IPS-18c (cell line): ENCODE results near the gene DSCAML1.

ENCODE experiments used
- H3K4me3 ChIP-seq: 2 replicates; pipeline ENCODE4 v1.7.0; 2013; ENCODE audit warnings: low read depth, mild to moderate bottlenecking, low read length, moderate library complexity; ENCODE audit not compliant: insufficient read depth
- H3K9me3 ChIP-seq: one replicate; pipeline ENCODE4 v1.6.1; 2013; ENCODE audit warnings: mild to moderate bottlenecking, low read length, moderate library complexity; ENCODE audit not compliant: control insufficient read depth, insufficient read depth

Gene DSCAML1

GRCh38 chr11:117633976-117634755 is 162.8 kb downstream of the DSCAML1 start:
- no peaks in the 10 kb centered on the region for H3K9me3 ChIP-seq
- H3K4me3 ChIP-seq: no peak overlapping the region

DNA sequence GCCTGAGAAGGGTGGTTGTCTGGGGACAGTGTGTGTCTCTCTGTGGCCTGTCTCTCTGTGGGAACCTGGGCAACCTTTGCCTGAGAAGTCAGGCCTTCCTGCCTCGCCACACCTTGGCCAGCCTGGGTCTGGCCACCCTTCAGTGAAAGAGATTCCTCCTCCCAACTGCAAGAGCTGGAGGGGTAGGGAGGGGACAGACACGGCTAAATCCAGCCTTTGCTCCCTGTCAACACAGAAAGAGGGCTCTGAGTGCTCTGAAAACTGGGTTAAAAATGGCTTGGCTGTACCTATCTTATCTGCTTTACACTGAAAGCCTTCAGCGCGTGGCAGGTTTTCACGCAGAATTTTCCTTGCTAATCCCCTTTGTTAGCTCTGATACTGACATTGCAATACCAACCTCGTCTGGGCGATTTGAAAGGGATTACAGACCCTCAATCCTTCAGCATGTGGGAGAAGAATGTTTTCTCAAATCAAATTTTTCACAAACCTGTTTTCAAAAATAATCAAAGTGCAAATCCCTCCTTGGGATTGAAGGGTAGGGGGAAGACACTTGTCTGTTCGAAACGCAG is 163.7 kb downstream of the DSCAML1 start:
- no peak overlapping the region for H3K4me3 ChIP-seq
- H3K9me3 ChIP-seq: no peaks in the 10 kb centered on the region

- Histone ChIP-seq H3K4me3 (no peak overlapping the region), H3K9me3 (no peaks in the 10 kb centered on the region)
Observed at GRCh38 chr11:117632306-117632705, 164.7 kb downstream of the DSCAML1 start.

GRCh38 chr11:117631336-117632140 is 165.5 kb downstream of the DSCAML1 start:
- no peak overlapping the region for H3K4me3 ChIP-seq

DNA sequence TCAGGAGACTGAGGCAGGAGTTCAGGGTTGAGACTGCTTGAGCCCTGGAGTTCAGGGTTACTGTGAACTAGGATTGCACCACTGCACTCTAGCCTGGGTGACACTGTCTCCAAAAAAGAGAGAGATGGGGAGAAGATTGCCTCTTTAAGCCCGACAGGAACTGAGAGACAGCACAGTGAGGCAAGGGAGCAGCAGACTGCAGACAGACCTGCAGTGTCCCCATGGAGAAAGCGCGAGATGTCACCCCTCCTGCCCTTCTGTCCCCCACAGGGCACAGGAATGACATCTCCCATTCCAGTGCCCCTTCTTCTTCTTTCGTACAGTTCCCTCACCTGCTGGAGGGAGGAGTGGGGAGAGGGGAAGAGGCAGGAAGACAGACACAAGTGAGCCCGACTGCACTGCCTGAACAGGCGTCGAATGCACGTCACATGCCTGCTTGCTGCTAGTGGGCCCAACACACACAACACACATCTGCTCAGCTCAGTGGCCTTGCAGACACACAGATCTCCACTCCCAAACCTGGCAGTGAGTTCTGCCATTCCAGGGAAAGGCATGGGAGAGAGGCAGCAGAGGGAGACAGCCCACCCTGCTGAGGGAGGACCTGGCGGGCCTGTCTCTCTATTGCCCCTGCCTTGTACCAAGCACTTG is 167.0 kb downstream of the DSCAML1 start:
- Histone ChIP-seq H3K4me3 (no peak overlapping the region), H3K9me3 (no peaks in the 10 kb centered on the region)

More at GRCh38 chr11:117631336-117632140, 165.5 kb downstream of the DSCAML1 start:
- H3K9me3 ChIP-seq: no peaks in the 10 kb centered on the region

- H3K9me3 ChIP-seq: no peaks in the 10 kb centered on the region
- no peak overlapping the region for H3K4me3 ChIP-seq
Observed at GRCh38 chr11:117629146-117629545, 167.9 kb downstream of the DSCAML1 start.

- no peak overlapping the region for H3K4me3 ChIP-seq
- no peaks in the 10 kb centered on the region for H3K9me3 ChIP-seq
Observed at GRCh38 chr11:117627259-117627658, 169.8 kb downstream of the DSCAML1 start.

DNA sequence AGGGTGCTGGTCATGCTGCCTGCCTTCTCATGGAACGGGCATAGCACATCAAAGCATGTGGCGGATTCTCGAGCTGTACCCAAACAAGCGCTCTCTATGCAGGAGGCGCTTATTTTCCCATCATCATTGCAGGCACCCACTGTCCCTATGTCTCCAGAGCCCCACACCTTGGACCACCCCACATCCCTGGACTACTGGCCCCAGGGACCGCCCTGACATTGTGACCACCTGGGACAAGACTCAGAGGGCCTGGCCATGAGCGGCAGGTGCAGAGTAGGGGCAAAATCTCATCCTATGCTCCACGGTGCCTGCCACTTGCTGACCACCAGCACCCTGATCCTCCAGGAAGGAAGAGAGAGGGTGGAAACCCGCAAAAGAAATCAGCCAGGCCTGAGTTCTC is 170.4 kb downstream of the DSCAML1 start:
- H3K4me3 ChIP-seq: no peak overlapping the region
- H3K9me3 ChIP-seq: no peaks in the 10 kb centered on the region

DNA sequence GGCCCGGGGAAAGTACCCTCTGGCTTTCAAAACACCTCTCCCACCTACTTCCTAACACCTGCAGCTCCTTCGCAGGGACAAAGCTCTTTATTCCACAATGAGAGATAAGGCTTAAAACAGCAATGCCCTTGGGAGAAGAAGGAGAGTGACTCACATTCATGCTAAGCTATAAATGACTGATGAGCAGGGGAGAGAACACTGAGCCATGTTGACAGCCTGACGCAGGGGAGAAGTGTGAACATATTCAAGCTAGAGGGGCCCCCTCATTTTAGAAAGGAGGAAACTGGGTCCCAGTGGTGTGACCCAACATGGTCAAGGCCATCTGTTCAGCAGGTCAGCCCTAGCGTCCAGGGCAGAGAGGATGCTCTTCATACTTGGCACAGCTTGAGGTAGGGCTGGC is 171.8 kb downstream of the DSCAML1 start:
- H3K9me3 ChIP-seq: no peaks in the 10 kb centered on the region
- no peak overlapping the region for H3K4me3 ChIP-seq

- no peaks in the 10 kb centered on the region for H3K9me3 ChIP-seq
- no peak overlapping the region for H3K4me3 ChIP-seq
Observed at GRCh38 chr11:117623831-117624271, 173.2 kb downstream of the DSCAML1 start.

- Histone ChIP-seq H3K4me3 (no peak overlapping the region), H3K9me3 (no peaks in the 10 kb centered on the region)
Observed at GRCh38 chr11:117621226-117621625, 175.8 kb downstream of the DSCAML1 start.

- no peak overlapping the region for H3K4me3 ChIP-seq
- no peaks in the 10 kb centered on the region for H3K9me3 ChIP-seq
Observed at GRCh38 chr11:117620659-117621058, 176.4 kb downstream of the DSCAML1 start.

DNA sequence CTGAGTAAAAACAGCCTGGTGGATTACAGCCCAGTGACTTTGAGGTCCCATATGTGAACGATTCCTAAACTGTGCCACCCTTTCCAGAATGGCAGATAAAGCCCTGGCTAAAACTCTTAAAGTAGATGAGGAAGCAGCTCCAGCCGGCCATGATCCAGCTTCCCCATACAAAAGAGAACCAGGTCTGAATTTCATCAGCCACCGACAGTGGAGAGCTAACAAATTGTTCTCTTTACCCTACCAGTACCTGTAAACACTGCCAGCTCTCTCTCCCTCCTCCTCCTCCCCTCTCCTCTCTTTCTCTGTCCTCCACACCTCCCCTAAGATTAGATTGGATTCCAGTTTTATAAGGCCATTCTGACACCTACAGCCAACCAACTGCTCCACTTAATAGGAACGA is 176.9 kb downstream of the DSCAML1 start:
- H3K9me3 ChIP-seq: no peaks in the 10 kb centered on the region
- no peak overlapping the region for H3K4me3 ChIP-seq

DNA sequence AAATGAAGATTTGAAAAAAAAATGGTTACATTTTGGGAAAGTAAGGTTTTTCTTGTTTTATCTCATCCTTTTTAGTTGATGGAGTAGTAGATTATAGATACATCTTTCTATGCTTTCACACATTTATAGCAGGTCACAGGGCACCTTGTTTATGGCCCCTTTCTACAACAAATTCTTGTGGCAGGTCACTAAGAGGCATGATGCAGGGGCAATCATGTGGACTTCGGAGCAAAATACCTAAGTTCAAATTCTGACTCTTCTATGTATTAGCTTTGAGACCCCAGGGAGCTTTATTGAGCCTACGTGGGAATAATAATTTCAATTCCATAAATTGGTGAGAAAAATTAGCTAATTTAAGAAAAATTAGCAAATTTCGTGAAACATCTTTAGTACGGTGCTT is 177.4 kb downstream of the DSCAML1 start:
- H3K4me3 ChIP-seq: no peak overlapping the region

DNA sequence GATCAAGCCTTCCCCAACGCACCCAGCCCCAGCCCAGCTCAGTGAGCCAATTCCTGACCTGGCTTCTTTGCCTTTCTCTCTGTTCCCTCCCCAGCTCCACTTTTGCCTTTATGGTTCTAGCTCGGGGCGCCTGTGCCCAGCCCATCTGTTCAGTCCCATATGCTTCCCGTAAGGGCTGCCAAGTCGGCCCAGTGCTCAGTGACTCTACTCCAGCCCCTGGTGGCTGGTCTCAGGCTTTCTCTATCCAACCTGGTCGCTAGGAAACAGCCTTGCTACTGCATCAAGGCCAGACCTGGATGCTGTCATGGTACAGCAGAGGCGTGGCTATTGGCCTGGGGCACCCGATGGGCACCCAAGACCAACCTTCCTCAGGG is 178.0 kb downstream of the DSCAML1 start:
- Histone ChIP-seq H3K9me3 (no peaks in the 10 kb centered on the region), H3K4me3 (no peak overlapping the region)

More for the DNA sequence above, 177.4 kb downstream of the DSCAML1 start:
- H3K9me3 ChIP-seq: no peaks in the 10 kb centered on the region

DNA sequence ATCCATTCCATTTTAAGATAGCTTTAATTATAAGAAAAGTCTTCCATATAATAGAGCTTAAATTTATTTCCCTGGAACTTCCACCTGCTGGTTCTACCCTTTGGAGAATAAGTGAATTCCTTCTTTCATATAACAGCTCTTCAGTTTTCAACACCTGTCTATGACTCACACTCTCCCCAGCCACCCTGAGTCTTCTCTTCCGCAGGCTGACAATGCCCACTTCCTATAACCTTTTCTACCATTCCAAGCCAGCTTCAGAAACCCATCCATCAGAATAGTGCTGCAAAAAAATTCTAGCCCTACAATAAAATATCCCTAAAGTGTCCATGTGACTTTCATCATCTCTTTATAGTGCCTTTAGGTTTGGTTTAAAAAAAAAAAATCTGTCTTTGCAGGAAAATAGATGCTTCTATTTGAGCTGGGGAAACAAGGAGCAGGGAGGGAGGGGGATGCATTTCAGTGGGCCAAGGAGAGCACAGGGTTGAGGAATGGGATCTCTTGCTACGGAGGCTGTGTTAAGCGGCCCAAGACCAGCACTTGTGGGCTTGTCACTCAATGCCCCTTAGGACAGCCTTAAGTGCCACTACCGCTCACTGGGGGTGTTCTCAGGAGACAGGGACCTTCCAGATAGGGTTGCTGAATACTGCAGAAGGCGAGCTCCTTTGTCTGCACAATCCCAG is 178.6 kb downstream of the DSCAML1 start:
- no peaks in the 10 kb centered on the region for H3K9me3 ChIP-seq
- H3K4me3 ChIP-seq: no peak overlapping the region

DNA sequence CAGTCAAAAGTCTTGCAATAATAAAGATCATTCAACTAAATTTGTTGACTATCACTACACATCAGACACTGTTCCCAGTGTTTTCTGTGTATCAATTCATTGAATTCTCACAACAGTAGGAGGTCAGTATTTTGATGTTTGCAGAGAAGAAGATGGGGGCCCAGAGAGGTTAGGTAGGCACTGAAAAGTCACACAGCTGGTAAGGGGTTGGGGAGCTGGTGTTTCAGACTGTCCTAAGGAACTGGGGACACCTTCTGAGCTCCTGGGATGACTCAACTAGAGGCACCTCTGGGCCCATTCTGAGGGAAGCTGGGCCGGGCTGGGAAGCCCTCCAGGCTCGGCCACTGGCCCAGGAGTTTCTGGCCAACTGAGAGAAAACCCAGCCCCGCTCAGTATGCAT is 180.0 kb downstream of the DSCAML1 start:
- H3K9me3 ChIP-seq: no peaks in the 10 kb centered on the region

More for the DNA sequence above, 180.0 kb downstream of the DSCAML1 start:
- no peak overlapping the region for H3K4me3 ChIP-seq
